Activated CD8-positive, alpha-beta T cell treated with anti-CD3 and anti-CD28 coated beads for 36 hours (primary cell): ENCODE measurements around the gene SLC35E4. TPM values are rescaled to one million over a fixed set of nuclear protein-coding genes. Genes with fewer than 3 reads are reported as not detected.

ENCODE experiments used
- ATAC-seq: fragments of 200-7000 bp; cut with Tn5 transposase; one replicate; pipeline ENCODE4 v1.10.0; 2021; ENCODE audit warnings: mild to moderate bottlenecking, moderate library complexity
- CTCF ChIA-PET: fragments of 350-600 bp; sonication (Branson Sonifier 250); formaldehyde crosslinking; loops from one replicate; lab custom pipeline; 2021; ENCODE audit warnings: antibody characterized with exemption; lab: Charles Lee
- POLR2A ChIA-PET: fragments of 350-600 bp; sonication (Branson Sonifier 250); formaldehyde crosslinking; loops from one replicate; lab custom pipeline; 2021; ENCODE audit warnings: antibody characterized with exemption; lab: Charles Lee
- DNase-seq: peaks from one replicate; pipeline ENCODE4 v3.0.0-alpha.2; 2020
- H3K27ac Mint-ChIP-seq: one replicate; pipeline ENCODE4 v1.8.0; 2021; ENCODE audit warnings: mild to moderate bottlenecking, mixed read lengths
- H3K27me3 Mint-ChIP-seq: one replicate; pipeline ENCODE4 v1.8.0; 2021; ENCODE audit warnings: mixed read lengths
- H3K36me3 Mint-ChIP-seq: one replicate; pipeline ENCODE4 v1.8.0; 2021; ENCODE audit warnings: low read depth, mixed read lengths
- H3K4me1 Mint-ChIP-seq: one replicate; pipeline ENCODE4 v1.8.0; 2021; ENCODE audit warnings: low read depth, mixed read lengths
- H3K4me3 Mint-ChIP-seq: one replicate; pipeline ENCODE4 v1.8.0; 2021; ENCODE audit warnings: mild to moderate bottlenecking, moderate library complexity, mixed read lengths
- H3K9me3 Mint-ChIP-seq: one replicate; pipeline ENCODE4 v1.8.0; 2021; ENCODE audit warnings: mixed read lengths
- intact Hi-C: fragments of 100-400 bp; cut with micrococcal nuclease; formaldehyde crosslinking; loops from one replicate; pipeline ENCODE4 v1.10.0; 2022
- total RNA-seq, 2 experiments: library from RNA; stranded (reverse); gene quantifications; one replicate each; pipeline ENCODE4 v1.2.3, GENCODE V29; 2021
- TF ChIP-seq, protein P1 (sequence below): fragments of 200-600 bp; IDR thresholded peaks from one replicate; pipeline ENCODE4 v1.8.0; 2022; ENCODE audit warnings: antibody characterized with exemption, mild to moderate bottlenecking

SLC35E4 gene
- total RNA-seq, 2 experiments from 2014 or later: 3.4 to 3.8 TPM

DNA sequence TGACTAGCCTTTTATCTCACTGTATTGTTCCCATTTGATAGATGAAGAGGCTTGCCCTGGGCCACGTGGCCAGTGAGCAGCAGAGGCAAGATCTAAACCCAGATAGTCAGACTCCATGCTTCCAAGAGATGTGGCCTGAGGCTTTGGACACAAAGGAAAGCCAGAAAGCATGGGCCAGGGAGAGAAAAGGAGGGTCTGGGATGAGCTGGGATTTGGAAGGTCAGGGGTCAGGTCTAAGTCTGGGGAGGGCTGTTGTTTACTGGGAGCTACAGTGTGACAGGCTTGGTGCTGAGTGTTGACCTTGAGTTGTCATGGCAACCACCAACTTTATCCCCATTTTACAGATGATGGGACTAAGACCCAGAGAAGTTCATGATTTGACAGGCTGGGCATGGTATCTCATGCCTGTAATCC lies 2.1 kb downstream of the SLC35E4 start:
- TF ChIP-seq, protein P1, sequence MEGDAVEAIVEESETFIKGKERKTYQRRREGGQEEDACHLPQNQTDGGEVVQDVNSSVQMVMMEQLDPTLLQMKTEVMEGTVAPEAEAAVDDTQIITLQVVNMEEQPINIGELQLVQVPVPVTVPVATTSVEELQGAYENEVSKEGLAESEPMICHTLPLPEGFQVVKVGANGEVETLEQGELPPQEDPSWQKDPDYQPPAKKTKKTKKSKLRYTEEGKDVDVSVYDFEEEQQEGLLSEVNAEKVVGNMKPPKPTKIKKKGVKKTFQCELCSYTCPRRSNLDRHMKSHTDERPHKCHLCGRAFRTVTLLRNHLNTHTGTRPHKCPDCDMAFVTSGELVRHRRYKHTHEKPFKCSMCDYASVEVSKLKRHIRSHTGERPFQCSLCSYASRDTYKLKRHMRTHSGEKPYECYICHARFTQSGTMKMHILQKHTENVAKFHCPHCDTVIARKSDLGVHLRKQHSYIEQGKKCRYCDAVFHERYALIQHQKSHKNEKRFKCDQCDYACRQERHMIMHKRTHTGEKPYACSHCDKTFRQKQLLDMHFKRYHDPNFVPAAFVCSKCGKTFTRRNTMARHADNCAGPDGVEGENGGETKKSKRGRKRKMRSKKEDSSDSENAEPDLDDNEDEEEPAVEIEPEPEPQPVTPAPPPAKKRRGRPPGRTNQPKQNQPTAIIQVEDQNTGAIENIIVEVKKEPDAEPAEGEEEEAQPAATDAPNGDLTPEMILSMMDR: no peak
- H3K4me3 Mint-ChIP-seq: peak overlapping the region; percentile 78
- ChIA-PET CTCF (interaction anchor here (1.1 to 2.0 kb wide), 2 partner anchors 12 to 117 kb away, joined by 4 to 6 read pairs; no protein-coding TSS in a partner anchor), POLR2A (interaction anchor here (0.9 kb wide), 1 partner anchor 284 kb away, joined by 3 read pairs; no protein-coding TSS in a partner anchor)
- intact Hi-C loops: no loop called here
- no peaks in the 10 kb centered on the region for H3K27me3 Mint-ChIP-seq
- peaks cover 21% of the 10 kb centered on the region for H3K4me1 Mint-ChIP-seq
- ATAC-seq (no peak), DNase-seq (no peak)
- no peak overlapping the region for H3K27ac Mint-ChIP-seq
- peaks cover 3% of the 10 kb centered on the region for H3K36me3 Mint-ChIP-seq
- no peaks in the 10 kb centered on the region for H3K9me3 Mint-ChIP-seq

DNA sequence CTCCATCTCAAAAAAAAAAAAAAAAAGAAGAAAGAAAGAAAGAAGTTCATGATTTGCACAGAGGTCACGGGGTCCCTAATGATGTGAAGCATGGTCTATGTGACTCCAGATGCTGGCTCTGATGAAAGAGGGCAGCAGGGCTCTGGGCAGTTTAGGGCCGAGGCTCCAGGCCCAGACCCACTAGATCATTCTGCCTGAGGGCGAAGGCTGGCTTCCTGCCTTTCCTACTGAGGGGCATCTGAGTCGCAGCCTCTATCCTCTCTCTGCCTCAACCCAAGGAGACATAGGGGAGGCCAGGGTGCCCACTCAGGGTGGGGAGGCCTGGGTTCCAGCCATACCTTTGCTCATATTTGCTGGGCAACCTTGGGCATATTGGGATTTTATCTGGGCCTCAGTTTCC lies 4.8 kb downstream of the SLC35E4 start:
- ChIA-PET POLR2A (no interaction called here), CTCF (interaction anchor here (1.6 kb wide), 1 partner anchor 10 kb away, joined by 6 read pairs; no protein-coding TSS in a partner anchor)
- no peak for ATAC-seq
- Mint-ChIP-seq H3K27ac (no peak overlapping the region), H3K27me3 (no peaks in the 10 kb centered on the region), H3K4me3 (no peak overlapping the region), H3K4me1 (peaks cover 34% of the 10 kb centered on the region), H3K9me3 (no peaks in the 10 kb centered on the region), H3K36me3 (peaks cover 3% of the 10 kb centered on the region)
- intact Hi-C loops: no loop called here
- TF ChIP-seq, protein P1: no peak
- DNase-seq: no peak

DNA sequence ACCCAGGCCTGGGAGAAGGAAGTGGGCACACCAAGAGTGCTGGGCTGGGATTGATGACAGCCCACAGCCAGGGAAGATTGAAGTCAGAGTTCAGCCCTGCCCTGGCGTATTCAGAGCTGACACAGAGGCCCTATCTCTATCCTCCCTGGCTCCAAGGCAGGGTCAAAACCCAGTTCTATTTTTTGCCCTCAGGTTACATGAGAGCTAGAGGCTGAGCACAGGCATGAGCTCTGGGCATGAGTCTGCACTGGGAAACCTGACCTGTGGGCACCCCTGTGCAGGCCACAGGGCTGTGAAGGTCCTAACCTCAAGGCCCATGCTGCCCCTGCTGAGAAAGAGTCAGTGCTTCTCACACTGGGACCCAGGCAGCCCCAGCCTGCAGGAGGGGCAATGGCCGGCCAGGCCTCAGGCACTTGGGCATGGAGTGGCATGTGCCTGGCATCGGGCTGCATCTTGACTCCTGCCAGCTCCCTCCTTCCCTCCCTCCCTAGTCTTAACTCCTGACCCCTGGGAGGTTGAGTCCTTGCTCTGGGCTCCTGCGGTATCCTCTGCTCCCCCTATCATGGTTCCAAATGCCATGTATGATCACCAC lies 5.4 kb downstream of the SLC35E4 start:
- H3K36me3 Mint-ChIP-seq: peaks cover 3% of the 10 kb centered on the region
- no peaks in the 10 kb centered on the region for H3K27me3 Mint-ChIP-seq
- no peaks in the 10 kb centered on the region for H3K9me3 Mint-ChIP-seq
- H3K4me1 Mint-ChIP-seq: peaks cover 33% of the 10 kb centered on the region
- intact Hi-C loops: no loop called here
- no peak overlapping the region for H3K27ac Mint-ChIP-seq
- POLR2A ChIA-PET: interaction anchor here (0.9 kb wide), 1 partner anchor 11 kb away, joined by 3 read pairs; no protein-coding TSS in a partner anchor
- ATAC-seq (no peak), DNase-seq (no peak)
- CTCF ChIA-PET: interaction anchor here (1.6 kb wide), 1 partner anchor 9 kb away, joined by 6 read pairs; no protein-coding TSS in a partner anchor
- TF ChIP-seq, protein P1: no peak
- H3K4me3 Mint-ChIP-seq: no peak overlapping the region

DNA sequence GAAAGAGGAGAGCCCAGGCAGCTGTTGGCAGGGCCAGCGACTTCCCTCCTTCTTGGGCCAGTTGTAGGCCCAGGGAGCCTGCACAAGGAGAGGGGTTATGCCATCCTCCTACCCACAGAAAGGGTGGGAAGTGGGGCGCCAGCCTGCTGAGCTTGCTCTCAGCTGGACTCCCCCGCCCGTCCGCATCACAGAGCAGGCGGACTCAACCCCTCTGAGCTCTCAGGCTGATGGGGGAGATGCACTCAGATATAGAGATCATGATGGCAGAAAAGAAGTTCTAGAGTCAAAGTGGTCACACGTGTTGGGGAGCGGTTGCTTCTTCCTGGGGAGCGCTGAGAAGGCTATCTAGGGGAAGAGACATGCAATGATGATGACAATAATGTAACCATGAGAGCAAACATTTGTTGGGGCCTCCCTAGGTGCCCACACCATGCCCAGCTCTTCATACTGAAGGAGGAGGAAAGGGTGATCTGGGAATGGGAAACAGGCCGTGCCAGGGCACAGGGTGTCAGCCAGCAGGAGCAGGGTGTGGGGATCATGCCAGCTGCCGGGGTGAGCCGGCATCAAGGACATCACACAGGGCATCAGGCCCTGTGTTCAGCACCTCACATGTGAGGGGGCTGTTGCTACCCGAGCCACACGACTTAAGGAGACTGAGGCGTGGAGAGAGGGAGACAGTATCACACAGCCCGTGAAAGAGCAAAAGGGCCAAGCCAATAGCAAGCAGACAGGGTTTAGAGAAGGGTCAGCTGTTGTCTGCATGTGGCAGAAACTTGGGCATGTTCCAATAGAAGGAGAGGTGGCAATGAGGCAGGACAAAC lies 7.7 kb downstream of the SLC35E4 start:
- H3K9me3 Mint-ChIP-seq: no peaks in the 10 kb centered on the region
- H3K27ac Mint-ChIP-seq: peak overlapping the region; percentile 88
- H3K4me3 Mint-ChIP-seq: no peak overlapping the region
- TF ChIP-seq, protein P1: no peak
- H3K36me3 Mint-ChIP-seq: peaks cover 3% of the 10 kb centered on the region
- ATAC-seq: no peak
- no peak for DNase-seq
- intact Hi-C loops: no loop called here
- H3K4me1 Mint-ChIP-seq: peaks cover 25% of the 10 kb centered on the region
- CTCF ChIA-PET: interaction anchor here (0.6 to 2.0 kb wide), 4 partner anchors 8 to 112 kb away, joined by 3 to 22 read pairs (median 4); partner anchors contain the start of gene SLC35E4
- no peaks in the 10 kb centered on the region for H3K27me3 Mint-ChIP-seq
- POLR2A ChIA-PET: interaction anchor here (1.2 to 1.5 kb wide), 3 partner anchors 9 to 100 kb away, joined by 4 to 7 read pairs (median 5); no protein-coding TSS in a partner anchor
